Measurements from ENCODE around the gene STARD8.

- TF ChIP-seq CTCF (IDR thresholded peaks at IDR 0.05) (no peak), ZFX (IDR thresholded peaks at IDR 0.05; ENCODE audit: borderline replicate concordance) (no peak)
Observed at GRCh38 chrX:68714856-68715255, 67.4 kb downstream of the STARD8 start.
